Right ventricle myocardium superior (tissue), 1 donor: Measurements from ENCODE around the gene TENM4. TPM values are rescaled to one million over a fixed set of nuclear protein-coding genes. Genes with fewer than 3 reads are reported as not detected.

Source experiments
- ATAC-seq: fragments of 200-7000 bp; cut with Tn5 transposase; one replicate; pipeline ENCODE4 v1.9.1; 2020; ENCODE audit warnings: mild to moderate bottlenecking; ENCODE audit not compliant: poor library complexity
- DNase-seq: peaks from one replicate; pipeline ENCODE4 v3.0.0-alpha.2; 2020
- intact Hi-C: fragments of 100-400 bp; cut with DNase I; formaldehyde crosslinking; loops from one replicate; pipeline ENCODE4 v1.11.2; 2022
- total RNA-seq: library from RNA; stranded (reverse); fragmentation: NEBNext Ultra II Directional; extraction: Animal tissue kit (Norgen Biotek cat#: 25700); gene quantifications from one replicate; pipeline ENCODE4 v1.2.1, GENCODE V29; 2021
- donor health status: DM: no; HTN: yes; CAD: no; lungs with severe emphysema.

TENM4 gene
- total RNA-seq, 1 donor from 2014 or later: 0.81 TPM

GRCh38 chr11:78735711-78736110, 705.1 kb downstream of the TENM4 start:
- no peak for ATAC-seq
- no peak for DNase-seq
- intact Hi-C loops: no loop called here

- no peak for ATAC-seq
- intact Hi-C loops: no loop called here
- no peak for DNase-seq
These were observed 707.8 kb downstream of the TENM4 start for GRCh38 chr11:78733031-78733430.

GRCh38 chr11:78732246-78732645, 708.6 kb downstream of the TENM4 start:
- intact Hi-C loops: no loop called here
- DNase-seq: no peak
- no peak for ATAC-seq

DNA sequence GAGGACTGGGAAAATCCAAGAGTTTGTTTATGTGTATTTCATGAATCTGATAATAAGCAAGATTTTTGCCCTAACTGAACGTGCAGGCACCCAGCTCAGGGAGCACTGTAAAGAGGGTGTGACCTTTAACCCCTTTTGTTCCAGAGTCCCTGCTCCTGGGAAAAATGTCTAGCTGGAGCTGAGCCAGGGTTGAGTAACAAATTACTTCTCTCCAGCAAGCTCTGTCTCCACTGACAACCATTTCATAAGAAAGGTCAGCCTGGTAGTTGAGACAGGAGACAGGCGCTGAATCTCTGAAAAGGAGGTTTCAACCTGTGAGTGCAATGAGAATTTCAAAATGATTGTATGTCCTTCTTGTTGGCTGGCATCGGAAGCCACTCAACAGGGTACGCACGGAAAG, 709.8 kb downstream of the TENM4 start:
- intact Hi-C loops: no loop called here
- ATAC-seq (no peak), DNase-seq (no peak)

- ATAC-seq (no peak), DNase-seq (no peak)
- intact Hi-C loops: no loop called here
These were observed 710.5 kb downstream of the TENM4 start for GRCh38 chr11:78730267-78730824.

DNA sequence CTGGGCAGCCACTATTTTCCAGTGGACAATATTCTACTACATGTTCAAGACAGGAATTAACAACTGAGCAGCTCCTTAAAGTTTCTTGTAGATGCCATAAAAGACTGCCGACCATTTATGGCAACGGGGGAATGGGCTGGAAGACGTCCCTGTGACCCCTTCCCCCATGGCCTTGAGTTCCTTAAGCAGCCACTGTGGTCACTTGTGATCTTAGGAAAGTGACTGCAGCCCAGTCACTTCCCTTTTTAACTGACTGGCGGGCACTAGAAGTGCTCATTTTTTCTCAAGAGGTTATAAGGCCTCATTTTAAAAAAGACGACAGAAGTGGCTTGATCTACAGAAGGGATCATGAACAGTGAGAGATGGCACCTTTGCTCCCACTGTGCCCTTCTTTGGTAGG, 713.0 kb downstream of the TENM4 start:
- intact Hi-C loops: no loop called here
- no peak for ATAC-seq
- DNase-seq: no peak

DNA sequence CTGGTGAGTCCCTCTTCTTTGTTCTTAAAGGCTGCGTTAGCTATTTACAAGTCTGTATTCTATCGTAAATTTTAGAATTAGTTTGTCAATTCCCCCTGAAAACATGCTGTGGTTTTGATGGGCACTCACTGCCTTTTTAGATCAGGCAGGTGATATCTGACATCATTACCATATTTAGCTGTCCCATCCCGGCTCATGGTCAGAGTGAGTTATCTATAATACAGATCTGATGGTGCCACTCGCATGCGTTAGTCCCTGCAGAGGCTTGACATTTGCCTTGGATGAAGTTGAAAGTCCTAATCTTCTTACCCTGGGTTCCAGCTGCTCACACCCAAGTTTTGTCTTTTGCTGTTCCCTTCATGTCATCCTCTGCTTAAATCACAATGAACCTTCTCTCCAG, 715.6 kb downstream of the TENM4 start:
- ATAC-seq (no peak), DNase-seq (no peak)
- intact Hi-C loops: no loop called here

DNA sequence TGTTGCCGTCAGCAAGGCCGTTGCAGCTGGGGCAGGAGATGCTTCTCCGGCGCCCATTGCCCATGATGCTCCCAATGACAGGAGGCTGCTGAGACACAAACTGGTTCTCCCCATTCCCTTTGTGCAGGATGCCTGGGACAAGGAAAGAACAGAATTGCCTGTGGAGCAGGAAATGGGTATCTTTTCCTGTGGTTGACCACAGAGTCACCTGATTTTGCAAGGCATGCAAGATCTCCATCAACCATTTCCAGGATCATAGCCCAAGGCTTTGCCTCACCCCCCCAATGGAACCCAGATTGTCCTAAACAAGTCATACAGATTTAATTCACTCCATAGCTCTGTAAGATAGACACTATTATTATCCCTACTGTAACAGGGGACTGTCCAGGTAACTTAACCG, 718.0 kb downstream of the TENM4 start:
- intact Hi-C loops: no loop called here

DNA sequence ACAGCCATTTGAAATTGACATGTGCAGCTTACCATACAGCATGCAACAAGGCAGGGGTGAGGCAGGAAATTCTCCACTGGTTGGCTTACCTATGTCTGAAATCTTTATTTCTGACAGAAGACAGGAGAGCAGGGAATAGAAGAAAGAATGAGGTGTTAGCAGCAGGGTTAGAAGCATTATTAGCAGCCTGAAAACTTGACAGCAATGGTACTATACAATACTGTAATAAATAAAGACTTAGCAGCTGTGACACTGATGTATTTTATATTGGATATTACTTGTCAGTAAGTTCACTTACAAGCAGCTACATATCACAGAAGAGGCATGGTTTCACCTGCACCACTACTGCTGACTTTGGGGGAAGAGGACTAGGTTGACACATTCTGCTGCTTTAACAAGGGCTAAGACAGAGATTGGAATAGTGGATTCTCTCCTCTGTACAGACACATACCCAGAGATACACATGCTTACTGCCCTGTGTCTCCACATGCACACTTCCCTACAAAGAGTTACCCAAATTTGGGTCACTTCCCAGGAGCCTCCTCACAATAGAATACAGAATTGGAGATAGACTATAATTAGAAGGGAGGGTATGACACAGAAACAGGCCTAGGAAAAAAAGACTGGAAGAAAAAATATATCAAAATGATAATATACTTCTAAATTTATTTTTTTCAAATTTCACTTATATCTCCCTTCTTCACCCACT, 720.4 kb downstream of the TENM4 start:
- intact Hi-C loops: no loop called here
- DNase-seq (no peak), ATAC-seq (peak; percentile 38)

More for the DNA sequence above, 718.0 kb downstream of the TENM4 start:
- DNase-seq (no peak), ATAC-seq (no peak)

DNA sequence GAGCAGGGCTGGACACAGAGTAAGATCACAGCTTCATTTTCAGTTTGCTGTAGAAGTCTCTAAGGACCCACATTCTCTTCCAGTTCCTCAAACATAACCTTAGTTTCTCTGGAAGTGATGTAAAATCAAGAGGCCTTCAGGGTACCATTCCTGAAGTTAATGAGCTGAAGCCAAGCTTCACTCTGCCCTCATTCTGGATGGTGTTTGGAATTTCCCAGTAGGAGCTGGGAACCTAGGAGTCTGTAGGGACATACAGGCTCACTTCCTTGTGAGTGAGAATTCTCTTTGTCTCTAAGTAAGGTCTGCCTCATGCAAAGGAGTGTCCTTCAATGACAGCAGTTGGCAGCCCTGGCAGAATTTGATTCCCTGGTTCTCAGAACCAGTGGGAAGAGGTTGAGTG, 723.8 kb downstream of the TENM4 start:
- intact Hi-C loops: no loop called here
- DNase-seq: no peak
- ATAC-seq: no peak

DNA sequence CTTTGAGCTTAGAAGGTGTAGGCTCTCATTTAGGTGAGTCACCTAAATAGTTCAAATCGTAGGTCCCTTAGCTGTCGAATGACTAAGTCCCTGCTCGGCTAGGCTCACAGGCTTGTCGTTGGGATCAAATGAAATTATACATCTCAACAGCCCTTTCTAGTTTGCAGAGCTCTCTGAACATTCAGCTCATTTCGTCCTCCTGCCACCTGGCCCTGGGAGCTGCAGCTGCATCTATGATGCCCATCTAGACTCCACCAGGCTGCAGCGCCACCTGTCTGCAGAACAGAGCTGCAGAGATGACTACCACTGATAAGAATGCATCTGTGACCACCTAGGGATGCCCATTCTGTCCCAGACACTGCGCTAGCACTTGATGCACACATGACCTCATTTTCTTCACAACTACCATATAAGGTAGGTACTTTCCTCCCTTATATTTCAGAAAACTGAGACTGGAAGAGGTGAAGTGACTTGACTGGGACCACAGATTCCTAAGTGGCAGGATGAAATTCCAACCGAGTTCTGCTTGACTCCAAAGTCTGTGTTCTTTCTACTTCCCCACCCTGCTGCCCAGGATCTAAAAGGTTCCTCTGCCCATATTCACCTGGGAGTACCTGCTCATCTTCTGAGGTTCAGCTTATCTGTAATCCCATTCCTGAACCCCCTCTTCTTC, 725.1 kb downstream of the TENM4 start:
- intact Hi-C loops: no loop called here
- peak; percentile 51 for DNase-seq
- ATAC-seq: peak; percentile 53

DNA sequence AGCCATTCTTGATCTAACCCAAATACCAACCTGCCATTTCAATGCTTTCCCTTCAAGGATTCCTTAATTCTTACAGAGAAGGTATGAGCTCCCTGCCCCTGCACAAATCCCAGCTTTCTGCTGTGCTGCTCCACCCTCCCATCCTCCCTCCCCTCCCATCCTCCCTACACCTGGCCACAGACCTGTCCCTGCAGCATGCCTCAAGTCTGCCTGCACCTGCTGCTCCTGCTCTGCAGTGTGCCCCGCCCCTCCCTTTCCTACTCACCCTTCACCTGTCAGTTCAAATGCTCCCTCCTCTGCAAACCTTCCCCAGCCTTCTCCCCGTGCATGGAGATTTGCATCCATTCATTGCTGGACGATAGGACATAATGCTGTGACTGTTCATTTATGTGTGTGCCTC, 726.3 kb downstream of the TENM4 start:
- ATAC-seq (no peak), DNase-seq (no peak)
- intact Hi-C loops: loop anchor here (5.0 kb wide), 1 partner anchor 67 kb away; no protein-coding TSS in a partner anchor

GRCh38 chr11:78711735-78712134, 729.1 kb downstream of the TENM4 start:
- no peak for DNase-seq
- intact Hi-C loops: loop anchor here (5.0 kb wide), 1 partner anchor 64 kb away; no protein-coding TSS in a partner anchor
- ATAC-seq: no peak

- ATAC-seq: no peak
- DNase-seq: no peak
- intact Hi-C loops: loop anchor here (5.0 kb wide), 1 partner anchor 63 kb away; no protein-coding TSS in a partner anchor
These were observed 730.4 kb downstream of the TENM4 start for GRCh38 chr11:78710417-78710816.

- intact Hi-C loops: no loop called here
- no peak for ATAC-seq
- no peak for DNase-seq
These were observed 732.4 kb downstream of the TENM4 start for GRCh38 chr11:78708388-78708787.

- no peak for ATAC-seq
- intact Hi-C loops: no loop called here
- no peak for DNase-seq
These were observed 734.3 kb downstream of the TENM4 start for GRCh38 chr11:78706551-78706950.

GRCh38 chr11:78704811-78705210, 736.0 kb downstream of the TENM4 start:
- DNase-seq (no peak), ATAC-seq (no peak)
- intact Hi-C loops: no loop called here

DNA sequence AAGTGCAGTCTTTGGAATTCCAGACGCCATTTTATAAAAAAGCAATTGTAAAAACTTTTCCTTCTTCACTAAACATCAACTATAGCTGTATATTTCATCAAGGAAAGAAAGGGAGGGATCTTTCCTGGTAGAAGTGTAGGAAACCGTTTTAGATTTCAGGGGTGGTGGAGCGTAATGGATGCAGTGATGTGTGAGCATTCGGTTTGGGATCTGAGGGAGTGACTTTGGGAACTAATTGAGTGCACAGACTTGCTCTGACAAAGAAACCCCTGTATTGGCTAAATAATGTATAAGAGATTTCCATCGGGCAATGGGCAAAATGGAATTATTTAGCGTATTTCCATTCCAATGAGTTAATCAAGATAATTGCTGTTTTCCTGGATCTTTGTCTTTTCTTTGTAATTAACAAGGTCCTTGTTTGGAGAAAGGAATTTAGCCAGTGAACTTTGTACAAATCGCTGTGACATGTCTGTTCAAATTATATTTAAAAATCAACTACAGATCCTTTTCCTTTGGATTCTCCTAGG, 741.2 kb downstream of the TENM4 start:
- ATAC-seq: no peak
- intact Hi-C loops: no loop called here

GRCh38 chr11:78698612-78699011, 742.2 kb downstream of the TENM4 start:
- intact Hi-C loops: no loop called here
- DNase-seq: peak; percentile 66
- ATAC-seq: peak; percentile 82

More for the DNA sequence above, 741.2 kb downstream of the TENM4 start:
- no peak for DNase-seq

DNA sequence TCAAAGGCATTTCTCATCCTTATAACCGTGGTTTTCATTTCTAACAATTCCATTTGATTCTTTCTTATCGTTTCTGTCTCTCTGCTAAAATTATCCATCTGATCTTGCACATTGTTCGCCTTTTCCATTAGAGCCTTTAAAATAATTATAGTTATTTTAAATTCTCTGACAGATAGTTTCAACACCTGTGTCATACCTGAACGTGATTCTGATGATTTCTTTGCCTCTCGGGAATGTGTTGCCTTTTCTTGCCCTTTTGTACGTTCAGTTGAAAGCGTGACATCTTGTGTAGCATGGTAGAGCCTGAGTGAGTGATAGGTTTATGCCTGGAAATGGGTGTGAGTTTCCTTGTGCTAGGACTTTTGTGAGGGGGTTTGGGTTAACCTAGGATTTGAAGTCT, 744.7 kb downstream of the TENM4 start:
- DNase-seq (no peak), ATAC-seq (no peak)
- intact Hi-C loops: no loop called here
